H1 (cell line): ENCODE results near the gene ACTL10. TPM values are rescaled to one million over a fixed set of nuclear protein-coding genes. Genes with fewer than 3 reads are reported as not detected.

Experiments used
- CBX8 ChIP-seq: fragments of 300-800, 300-1000 bp; sonication (generic); IDR thresholded peaks from 2 replicates; pipeline ENCODE4 v1.7.1; 2016; ENCODE audit warnings: low read depth, low read length, borderline replicate concordance
- EP300 ChIP-seq, 2 experiments: IDR thresholded peaks; 1 replicate in 1 of 2; 2 replicates in 1 of 2; pipeline ENCODE4 v1.6.1; 2011 to 2012; ENCODE audit warnings: low read depth in 2 of 2, low read length in 2 of 2, mild to moderate bottlenecking in 2 of 2, borderline replicate concordance in 1 of 2, inconsistent platforms in 1 of 2, moderate library complexity in 1 of 2
- PHF8 ChIP-seq: fragments of 200-600 bp; sonication (generic); conservative IDR thresholded peaks from 2 replicates; pipeline ENCODE4 v1.7.1; 2012; ENCODE audit warnings: low read depth, mild to moderate bottlenecking, inconsistent platforms, low read length, moderate library complexity
- SAP30 ChIP-seq: fragments of 300-600 bp; sonication (generic); IDR thresholded peaks from 2 replicates; pipeline ENCODE4 v1.7.1; 2012; ENCODE audit warnings: low read length, moderate library complexity, mild to moderate bottlenecking, inconsistent platforms; ENCODE audit not compliant: insufficient read depth, insufficient replicate concordance
- polyA plus RNA-seq, 7 experiments: library from polyadenylated mRNA; depleted of rRNA in 3 of 7; stranded (reverse) in 5 of 7; unstranded in 2 of 7; fragments of >200 nt in 5 of 7; fragments of 200-250 nt in 2 of 7; gene quantifications; 1 replicate in 5 of 7; 2 replicates in 1 of 7; 4 replicates in 1 of 7; pipeline versions ENCODE4 v1.2.1 to v1.2.3, GENCODE V29; 2011 to 2013; ENCODE audit warnings: missing spikeins in 2 of 7, mixed read lengths in 2 of 7
- total RNA-seq: library from RNA; stranded (reverse); fragmentation: NEBNext Ultra II Directional; extraction: Animal tissue kit (Norgen Biotek cat#: 25700); gene quantifications from 2 replicates; pipeline ENCODE4 v1.2.1, GENCODE V29; 2021

The ACTL10 gene
- total and polyA plus RNA-seq, 2 of the 8 experiments (the other 6 are each of a cell fraction or from before 2014, with no cell fraction given), result 0.26 TPM; not detected in 1

GRCh38 chr20:33709905-33710541 is 43.3 kb downstream of the ACTL10 start (continued):
- TF ChIP-seq PHF8, result no peak
- no peak for TF ChIP-seq SAP30
- no peak for TF ChIP-seq EP300 (IDR thresholded peaks at IDR 0.05; ENCODE audit: borderline replicate concordance in 1 of 2, low read depth in 2 of 2, low read length in 2 of 2)
- TF ChIP-seq CBX8, result no peak
- TF ChIP-seq, all 59 proteins: peak for 4
